Measurements from ENCODE around the gene RNU5B-1. TPM values are rescaled to one million over a fixed set of nuclear protein-coding genes. Genes with fewer than 3 reads are reported as not detected.
A peak's percentile ranks its signal among the peaks of the same experiment; 100 is the strongest.

RNU5B-1 gene
- total and polyA plus RNA-seq, 7 donors = 12.8 to 34.0 (median 13.9) TPM; not detected in 4

DNA sequence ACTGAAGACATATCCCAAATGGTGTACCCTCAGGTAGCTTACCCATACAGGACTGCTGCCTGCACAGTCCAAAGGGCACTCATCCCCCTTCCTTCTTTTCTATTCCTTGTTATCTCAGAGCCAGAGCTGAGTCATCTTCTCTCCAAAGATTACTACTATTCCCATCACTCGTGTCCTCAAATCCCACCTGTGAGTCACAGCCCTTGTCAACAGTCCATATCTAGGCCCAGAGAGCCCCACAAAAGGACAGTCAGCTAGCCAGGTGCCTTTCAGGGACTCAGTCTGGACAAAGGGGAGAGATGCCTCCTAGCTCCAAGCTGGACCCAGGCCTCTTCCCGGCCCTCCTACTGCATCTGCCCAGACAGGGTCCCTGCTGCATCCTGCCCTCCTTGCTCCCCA, 28.8 kb upstream of the RNU5B-1 start:
- intact Hi-C loops (cut with DNase I) = no loop called here
- peak; percentile 59 to 81 (median 72) for ATAC-seq

DNA sequence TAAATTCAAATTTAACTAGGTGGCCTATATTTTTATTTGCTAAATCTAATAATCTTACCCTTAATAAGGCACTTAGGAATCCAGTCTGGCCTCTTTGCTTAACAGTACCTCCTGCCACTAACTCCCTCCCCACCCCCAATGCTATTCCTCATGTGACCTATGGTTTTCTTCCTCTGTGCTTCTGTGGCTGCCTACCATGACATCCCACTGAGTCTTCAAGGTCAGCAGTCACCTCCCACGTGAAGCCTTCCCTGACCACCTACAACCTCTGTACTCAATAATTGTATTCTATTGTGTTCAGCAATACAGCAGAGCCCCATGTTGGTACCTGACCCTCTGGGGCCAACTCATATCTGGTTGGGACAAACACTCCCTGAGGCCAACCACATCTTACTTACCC, 27.5 kb upstream of the RNU5B-1 start:
- WGBS, 3 donors = 66 to 84% (median 77%) methylated on average over 1 of the region's 1 CpG
- Histone ChIP-seq H3K36me3 (ENCODE audit: insufficient read depth in 1 of 2, low read depth in 1 of 2) (peaks cover 0 to 19% of the 10 kb centered on the region in 2 donors), H3K27ac (no peak overlapping the region), H3K4me3 (no peak overlapping the region), H3K9me3 (no peaks in the 10 kb centered on the region), H3K4me1 (peaks cover 11% of the 10 kb centered on the region), H3K27me3 (ENCODE audit: insufficient read depth in 3 of 3, low read length in 2 of 3) (no peaks in the 10 kb centered on the region)
- ATAC-seq (no peak), DNase-seq (no peak)
- no peak for TF ChIP-seq CTCF (IDR thresholded peaks at IDR 0.05)
- intact Hi-C loops (cut with DNase I) = no loop called here

More for the DNA sequence above, 28.8 kb upstream of the RNU5B-1 start:
- Histone ChIP-seq H3K4me3 (no peak overlapping the region), H3K36me3 (ENCODE audit: insufficient read depth in 1 of 2, low read depth in 1 of 2) (peaks cover 0 to 20% of the 10 kb centered on the region in 2 donors), H3K9me3 (no peaks in the 10 kb centered on the region), H3K4me1 (peaks cover 12% of the 10 kb centered on the region), H3K27ac (peak overlapping the region; percentile 32), H3K27me3 (ENCODE audit: insufficient read depth in 3 of 3, low read length in 2 of 3) (no peaks in the 10 kb centered on the region)
- WGBS, 3 donors = 52 to 67% (median 52%) methylated on average over 2 of the region's 2 CpGs
- TF ChIP-seq CTCF (IDR thresholded peaks at IDR 0.05) = no peak
- no peak for DNase-seq

GRCh38 chr15:65278480-65278879, 26.0 kb upstream of the RNU5B-1 start:
- WGBS, 3 donors = 78 to 83% (median 78%) methylated on average over 1 of the region's 1 CpG
- DNase-seq (no peak), ATAC-seq (no peak)
- Histone ChIP-seq H3K27me3 (ENCODE audit: insufficient read depth in 3 of 3, low read length in 2 of 3) (no peaks in the 10 kb centered on the region), H3K9me3 (no peaks in the 10 kb centered on the region), H3K36me3 (ENCODE audit: insufficient read depth in 1 of 2, low read depth in 1 of 2) (peaks cover 0 to 19% of the 10 kb centered on the region in 2 donors), H3K4me1 (peaks cover 14% of the 10 kb centered on the region), H3K4me3 (no peak overlapping the region), H3K27ac (no peak overlapping the region)
- intact Hi-C loops (cut with DNase I) = no loop called here
- no peak for TF ChIP-seq CTCF (IDR thresholded peaks at IDR 0.05)

- Histone ChIP-seq H3K4me3 (peak overlapping the region; percentile 71), H3K27ac (peak overlapping the region; percentile 95), H3K9me3 (no peaks in the 10 kb centered on the region), H3K27me3 (ENCODE audit: insufficient read depth in 3 of 3, low read length in 2 of 3) (no peaks in the 10 kb centered on the region), H3K36me3 (ENCODE audit: insufficient read depth in 1 of 2, low read depth in 1 of 2) (no peaks in the 10 kb centered on the region), H3K4me1 (peaks cover 20% of the 10 kb centered on the region)
- ATAC-seq (peak in 1 of 4 donors; percentile 18), DNase-seq (no peak)
- 64 to 67% (median 65%) methylated on average over 10 of the region's 10 CpGs for WGBS, 3 donors
- intact Hi-C loops (cut with DNase I) = no loop called here
- no peak for TF ChIP-seq CTCF (IDR thresholded peaks at IDR 0.05)
These were observed 19.0 kb upstream of the RNU5B-1 start for GRCh38 chr15:65285291-65286068.
